PC-3 (cell line): ENCODE data around the gene MVB12B.

Source experiments
- CTCF ChIP-seq: fragments of 300-600 bp; sonication (generic); conservative IDR thresholded peaks from 2 replicates; pipeline ENCODE4 v1.5.1; 2017; ENCODE audit warnings: antibody characterized with exemption, low read depth, mild to moderate bottlenecking, low read length
- EZH2 ChIP-seq: fragments of 300-600 bp; sonication (generic); IDR thresholded peaks from one replicate; pipeline ENCODE4 v1.6.1; 2017; ENCODE audit warnings: antibody characterized with exemption, mild to moderate bottlenecking, low read length; ENCODE audit not compliant: unreplicated experiment

GRCh38 chr9:126501383-126502331 is 175.0 kb downstream of the MVB12B start:
- TF ChIP-seq CTCF (no peak), EZH2 (no peak)
